WTC11 (cell line): ENCODE data around the gene VWA8. TPM values are rescaled to one million over a fixed set of nuclear protein-coding genes. Genes with fewer than 3 reads are reported as not detected.

ENCODE experiments used
- ATAC-seq: fragments of 200-7000 bp; cut with Tn5 transposase; 2 replicates; pipeline ENCODE4 v1.10.0; 2021; ENCODE audit warnings: mild to moderate bottlenecking, moderate library complexity
- CTCF ChIA-PET: fragments of 300-600 bp; sonication (Branson Sonifier 250); formaldehyde crosslinking; loops from one replicate; lab custom pipeline; 2021; ENCODE audit warnings: antibody characterized with exemption; lab: Charles Lee
- POLR2A ChIA-PET: fragments of 350-600 bp; sonication (Branson Sonifier 250); formaldehyde crosslinking; loops from one replicate; lab custom pipeline; 2021; ENCODE audit warnings: antibody characterized with exemption; lab: Charles Lee
- DNase-seq: peaks from one replicate; pipeline ENCODE4 v3.0.0; 2021; ENCODE audit warnings: low spot score
- H3K27ac Mint-ChIP-seq: 2 replicates; pipeline ENCODE4 v1.8.0; 2021; ENCODE audit warnings: mixed read lengths
- H3K27me3 Mint-ChIP-seq: 2 replicates; pipeline ENCODE4 v1.8.0; 2021; ENCODE audit warnings: low read depth, mild to moderate bottlenecking, moderate library complexity, mixed read lengths
- H3K36me3 Mint-ChIP-seq: 2 replicates; pipeline ENCODE4 v1.8.0; 2021; ENCODE audit warnings: mixed read lengths
- H3K4me1 Mint-ChIP-seq: 2 replicates; pipeline ENCODE4 v1.8.0; 2022; ENCODE audit warnings: mixed read lengths
- H3K4me3 Mint-ChIP-seq: 2 replicates; pipeline ENCODE4 v1.8.0; 2021; ENCODE audit warnings: mild to moderate bottlenecking, moderate library complexity, mixed read lengths
- H3K9me3 Mint-ChIP-seq: 2 replicates; pipeline ENCODE4 v1.8.0; 2021; ENCODE audit warnings: mixed read lengths
- ATF6 ChIP-seq: sonication (generic); formaldehyde crosslinking; IDR thresholded peaks from 2 replicates; pipeline ENCODE4 v1.8.1; 2023; ENCODE audit warnings: mild to moderate bottlenecking, missing genetic modification reagents
- CBFB ChIP-seq: sonication (generic); formaldehyde crosslinking; IDR thresholded peaks from 2 replicates; pipeline ENCODE4 v1.8.1; 2022; ENCODE audit warnings: mild to moderate bottlenecking, low read depth, missing genetic modification reagents
- CDX4 ChIP-seq: fragments of 250-450 bp; sonication (Bioruptor Pico); IDR thresholded peaks from 2 replicates; pipeline ENCODE4 v1.9.0; 2021; ENCODE audit warnings: moderate library complexity, mild to moderate bottlenecking, inconsistent platforms, borderline replicate concordance
- E2F1 ChIP-seq: sonication (generic); formaldehyde crosslinking; IDR thresholded peaks from 2 replicates; pipeline ENCODE4 v1.8.0; 2022; ENCODE audit warnings: mild to moderate bottlenecking, missing genetic modification reagents
- E2F5 ChIP-seq: sonication (generic); formaldehyde crosslinking; IDR thresholded peaks from 2 replicates; pipeline ENCODE4 v1.8.1; 2022; ENCODE audit warnings: mild to moderate bottlenecking, moderate library complexity, missing genetic modification reagents
- ELF4 ChIP-seq: sonication (generic); formaldehyde crosslinking; IDR thresholded peaks from 2 replicates; pipeline ENCODE4 v1.8.1; 2022; ENCODE audit warnings: low read depth, mild to moderate bottlenecking, moderate library complexity, missing genetic modification reagents
- ERG ChIP-seq: fragments of 250-450 bp; sonication (Bioruptor Pico); IDR thresholded peaks from 2 replicates; pipeline ENCODE4 v1.8.0; 2021; ENCODE audit warnings: mild to moderate bottlenecking
- FOXK1 ChIP-seq: sonication (generic); formaldehyde crosslinking; IDR thresholded peaks from 2 replicates; pipeline ENCODE4 v1.8.0; 2022; ENCODE audit warnings: mild to moderate bottlenecking, moderate library complexity, missing genetic modification reagents
- IRF1 ChIP-seq: sonication (generic); formaldehyde crosslinking; IDR thresholded peaks from 2 replicates; pipeline ENCODE4 v1.8.0; 2023; ENCODE audit warnings: missing genetic modification reagents
- JUN ChIP-seq: sonication (generic); formaldehyde crosslinking; IDR thresholded peaks from 2 replicates; pipeline ENCODE4 v1.8.0; 2023; ENCODE audit warnings: mild to moderate bottlenecking, missing genetic modification reagents
- MXD4 ChIP-seq: fragments of 250-450 bp; sonication (Bioruptor Pico); IDR thresholded peaks from 2 replicates; pipeline ENCODE4 v1.8.0; 2021; ENCODE audit warnings: mild to moderate bottlenecking, moderate library complexity, borderline replicate concordance
- NFATC4 ChIP-seq: fragments of 250-450 bp; sonication (Bioruptor Pico); IDR thresholded peaks from 2 replicates; pipeline ENCODE4 v1.9.0; 2021; ENCODE audit warnings: mild to moderate bottlenecking
- NR3C1 ChIP-seq: sonication (generic); formaldehyde crosslinking; conservative IDR thresholded peaks from 2 replicates; pipeline ENCODE4 v1.8.1; 2023; ENCODE audit warnings: low read depth, mild to moderate bottlenecking, missing genetic modification reagents
- PRRX2 ChIP-seq: fragments of 250-450 bp; sonication (Bioruptor Pico); IDR thresholded peaks from 2 replicates; pipeline ENCODE4 v1.8.0; 2021; ENCODE audit warnings: mild to moderate bottlenecking
- TEAD1 ChIP-seq: sonication (generic); formaldehyde crosslinking; IDR thresholded peaks from 2 replicates; pipeline ENCODE4 v1.8.0; 2022; ENCODE audit warnings: mild to moderate bottlenecking, missing genetic modification reagents
- TEAD4 ChIP-seq: sonication (generic); formaldehyde crosslinking; IDR thresholded peaks from 2 replicates; pipeline ENCODE4 v1.8.0; 2022; ENCODE audit warnings: mild to moderate bottlenecking, missing genetic modification reagents
- ZBTB21 ChIP-seq: sonication (generic); formaldehyde crosslinking; IDR thresholded peaks from 2 replicates; pipeline ENCODE4 v1.8.1; 2023; ENCODE audit warnings: mild to moderate bottlenecking, missing genetic modification reagents, borderline replicate concordance
- ZNF219 ChIP-seq: sonication (generic); formaldehyde crosslinking; IDR thresholded peaks from 2 replicates; pipeline ENCODE4 v1.8.0; 2023; ENCODE audit warnings: missing genetic modification reagents, mild to moderate bottlenecking, borderline replicate concordance
- ZNF263 ChIP-seq: sonication (generic); formaldehyde crosslinking; IDR thresholded peaks from 2 replicates; pipeline ENCODE4 v1.8.1; 2022; ENCODE audit warnings: low read depth, mild to moderate bottlenecking, moderate library complexity, missing genetic modification reagents
- ZNF532 ChIP-seq: fragments of 250-450 bp; sonication (Bioruptor Pico); IDR thresholded peaks from 2 replicates; pipeline ENCODE4 v1.9.0; 2021; ENCODE audit warnings: mild to moderate bottlenecking, borderline replicate concordance
- total RNA-seq: library from RNA; stranded (reverse); gene quantifications from 3 replicates; pipeline ENCODE4 v1.2.3, GENCODE V29; 2021

The VWA8 gene
- total RNA-seq, 1 experiment from 2014 or later: 19.9 TPM

- DNase-seq: no peak
- Mint-ChIP-seq H3K4me3 (no peak overlapping the region), H3K4me1 (no peaks in the 10 kb centered on the region), H3K27ac (no peak overlapping the region), H3K27me3 (no peaks in the 10 kb centered on the region), H3K9me3 (no peaks in the 10 kb centered on the region), H3K36me3 (no peaks in the 10 kb centered on the region)
- ATAC-seq: no peak
- no peak for TF ChIP-seq NFATC4 (CRISPR knock-in tag)
- TF ChIP-seq PRRX2 (CRISPR knock-in tag): no peak
- no peak for TF ChIP-seq TEAD1 (CRISPR knock-in tag)
- no peak for TF ChIP-seq ZNF263 (CRISPR knock-in tag)
- TF ChIP-seq ZBTB21 (CRISPR knock-in tag): no peak
- TF ChIP-seq ELF4 (CRISPR knock-in tag): no peak
- no peak for TF ChIP-seq JUN
- no peak for TF ChIP-seq E2F5 (CRISPR knock-in tag)
- TF ChIP-seq IRF1 (CRISPR knock-in tag): no peak
- no peak for TF ChIP-seq FOXK1 (CRISPR knock-in tag)
- no peak for TF ChIP-seq ZNF532 (CRISPR knock-in tag)
- no peak for TF ChIP-seq MXD4 (CRISPR knock-in tag)
- no peak for TF ChIP-seq ZNF219 (CRISPR knock-in tag)
- no peak for TF ChIP-seq ATF6 (CRISPR knock-in tag)
- ChIA-PET CTCF (no interaction called here), POLR2A (no interaction called here)
These were observed 300.5 kb downstream of the VWA8 start for GRCh38 chr13:41660411-41660810.

GRCh38 chr13:41658057-41658661 lies 302.8 kb downstream of the VWA8 start:
- CTCF ChIA-PET: interaction anchor here (0.9 to 1.7 kb wide), 2 partner anchors 8 to 10 kb away, joined by 5 to 8 read pairs; no protein-coding TSS in a partner anchor
- Mint-ChIP-seq H3K9me3 (peaks cover 11% of the 10 kb centered on the region), H3K27ac (peak overlapping the region; percentile 51; the same call in 1 of the 2 replicates)
- TF ChIP-seq ATF6 (CRISPR knock-in tag) (no peak), CDX4 (CRISPR knock-in tag) (no peak), ERG (no peak), NR3C1 (no peak), E2F1 (no peak), CBFB (CRISPR knock-in tag) (no peak), TEAD4 (CRISPR knock-in tag) (no peak)

More at GRCh38 chr13:41658057-41658661, 302.8 kb downstream of the VWA8 start:
- H3K4me1 Mint-ChIP-seq: no peaks in the 10 kb centered on the region
- H3K4me3 Mint-ChIP-seq: no peak overlapping the region
- peaks cover 10% of the 10 kb centered on the region; the same call in 1 of the 2 replicates for H3K36me3 Mint-ChIP-seq
- H3K27me3 Mint-ChIP-seq: no peaks in the 10 kb centered on the region
- no peak for ATAC-seq
- DNase-seq: no peak
- POLR2A ChIA-PET: no interaction called here
